ENCODE data around the gene CNTNAP2.
A peak's percentile ranks its signal among the peaks of the same experiment; 100 is the strongest.

Gene CNTNAP2

DNA sequence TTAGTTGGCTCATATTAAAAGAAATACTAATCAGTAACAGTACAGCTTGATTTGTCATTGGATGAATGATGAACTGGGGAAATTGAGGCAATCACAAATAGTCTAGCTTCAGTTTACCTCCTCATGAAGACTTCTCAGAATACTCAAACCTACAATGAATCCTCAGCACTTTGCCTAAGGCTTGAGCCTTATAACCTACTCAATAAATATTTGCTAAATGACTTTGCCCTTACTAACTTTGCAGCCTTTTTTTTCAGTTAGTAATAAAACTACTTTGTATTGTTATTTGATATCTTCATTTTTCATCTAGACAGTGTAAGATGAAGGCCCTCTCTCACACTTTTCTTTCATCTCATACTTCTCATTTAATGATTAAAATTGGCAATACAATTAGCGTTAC lies 1311.5 kb downstream of the CNTNAP2 start:
- no peak for DNase-seq

DNA sequence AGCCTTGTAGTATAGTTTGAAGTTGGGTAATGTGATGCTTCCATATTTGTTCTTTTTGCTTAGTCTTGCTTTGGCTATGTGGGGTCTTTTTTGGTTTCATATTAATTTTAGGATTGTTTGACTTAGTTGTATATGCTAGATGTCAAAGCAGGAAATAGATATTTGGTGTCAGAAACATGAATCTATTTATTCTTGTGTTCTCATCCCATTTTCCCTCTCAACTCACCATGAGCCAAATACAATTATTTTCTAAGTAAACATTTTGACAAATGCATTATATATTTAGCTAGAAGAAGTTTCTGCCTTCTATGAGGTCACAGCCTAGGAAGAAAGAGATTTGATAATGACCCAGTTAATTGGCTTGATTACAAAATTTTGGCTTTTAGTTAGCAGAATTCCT lies 1313.4 kb downstream of the CNTNAP2 start:
- no peak for DNase-seq

GRCh38 chr7:147432079-147432478 lies 1315.5 kb downstream of the CNTNAP2 start:
- DNase-seq = peak; percentile 18 to 61

- DNase-seq = no peak
These were observed 1316.0 kb downstream of the CNTNAP2 start for GRCh38 chr7:147432576-147432975.

GRCh38 chr7:147436718-147437117 lies 1320.1 kb downstream of the CNTNAP2 start:
- DNase-seq = no peak

GRCh38 chr7:147438216-147438615 lies 1321.6 kb downstream of the CNTNAP2 start:
- DNase-seq = no peak

- DNase-seq = no peak
These were observed 1327.3 kb downstream of the CNTNAP2 start for GRCh38 chr7:147443942-147444341.

DNA sequence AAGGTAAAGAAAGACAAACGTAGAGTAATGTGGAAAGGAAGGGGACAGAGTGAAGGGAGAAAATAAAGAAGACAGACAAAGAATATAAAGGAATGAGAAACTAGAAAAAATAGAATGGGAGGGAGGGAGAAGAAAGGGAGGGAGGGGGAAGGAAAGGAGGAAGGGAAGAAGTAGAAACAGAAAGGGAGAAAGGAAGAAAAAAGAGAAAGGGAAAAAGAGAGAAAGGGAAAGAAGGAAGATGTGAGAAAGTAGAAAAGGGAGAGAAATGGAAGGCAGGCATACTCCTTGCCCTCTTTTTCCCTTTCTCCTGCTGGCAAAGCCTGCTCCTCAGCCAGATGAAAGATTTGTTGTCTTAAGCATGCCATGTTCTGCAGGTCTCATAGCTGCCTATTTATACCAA lies 1336.2 kb downstream of the CNTNAP2 start:
- DNase-seq = no peak

GRCh38 chr7:147465223-147465622 lies 1348.6 kb downstream of the CNTNAP2 start:
- no peak for DNase-seq

- no peak for DNase-seq
These were observed 1356.0 kb downstream of the CNTNAP2 start for GRCh38 chr7:147472556-147472955.

GRCh38 chr7:147474862-147475261 lies 1358.3 kb downstream of the CNTNAP2 start:
- no peak for DNase-seq

DNA sequence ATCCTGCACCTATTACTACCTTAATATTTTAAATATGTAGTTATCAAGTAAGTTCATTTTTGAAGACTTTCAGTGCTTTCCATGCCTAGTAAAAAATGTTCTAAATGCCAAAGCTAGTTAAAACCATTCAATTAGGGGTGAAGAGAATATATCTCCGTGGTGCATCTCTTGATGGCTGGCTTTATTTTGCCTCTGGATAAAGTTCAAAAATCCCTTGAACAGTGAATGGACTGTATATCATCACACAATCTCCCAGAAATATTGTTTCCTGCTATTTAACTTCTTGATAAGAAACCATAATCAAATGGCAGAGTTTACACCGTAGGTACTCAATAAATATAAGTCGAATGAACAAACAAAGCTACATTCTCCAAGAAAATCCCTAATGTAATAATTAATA lies 1360.9 kb downstream of the CNTNAP2 start:
- no peak for DNase-seq

- DNase-seq = no peak
These were observed 1362.2 kb downstream of the CNTNAP2 start for GRCh38 chr7:147478796-147479195.

DNA sequence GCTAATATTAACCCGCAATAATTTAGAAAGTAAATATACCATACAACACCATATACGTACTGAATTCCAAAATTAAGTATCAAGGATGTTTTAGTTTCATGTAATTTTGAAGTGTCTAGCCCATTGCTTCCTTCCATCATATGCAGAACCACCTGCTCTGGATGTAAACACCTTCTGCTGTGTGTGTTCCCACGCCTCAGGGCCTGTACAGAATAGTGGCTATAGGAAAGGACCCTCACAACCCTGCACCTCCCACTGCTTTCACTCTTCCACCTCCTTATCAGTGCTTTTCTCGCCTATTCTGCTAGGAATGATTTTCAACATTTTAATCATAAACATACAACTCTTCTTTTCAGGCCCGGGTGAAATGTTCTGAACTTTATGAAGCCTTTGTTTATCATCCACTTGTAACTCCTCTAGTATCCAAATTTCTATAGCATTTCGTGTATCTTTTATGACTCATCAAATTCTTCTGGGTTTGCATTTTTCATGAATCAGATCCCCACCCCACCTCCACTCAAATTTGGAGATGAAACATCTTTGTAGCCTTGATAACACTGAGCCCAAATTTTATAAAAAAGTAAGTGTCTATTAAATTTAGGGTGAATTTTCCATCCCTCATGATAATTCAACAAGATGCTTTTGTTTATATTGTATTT lies 1367.2 kb downstream of the CNTNAP2 start:
- DNase-seq = no peak

- peak in 1 of 2 experiments; percentile 41 for DNase-seq
These were observed 1369.1 kb downstream of the CNTNAP2 start for GRCh38 chr7:147485660-147486210.

GRCh38 chr7:147492606-147493005 lies 1376.0 kb downstream of the CNTNAP2 start:
- DNase-seq = no peak

DNA sequence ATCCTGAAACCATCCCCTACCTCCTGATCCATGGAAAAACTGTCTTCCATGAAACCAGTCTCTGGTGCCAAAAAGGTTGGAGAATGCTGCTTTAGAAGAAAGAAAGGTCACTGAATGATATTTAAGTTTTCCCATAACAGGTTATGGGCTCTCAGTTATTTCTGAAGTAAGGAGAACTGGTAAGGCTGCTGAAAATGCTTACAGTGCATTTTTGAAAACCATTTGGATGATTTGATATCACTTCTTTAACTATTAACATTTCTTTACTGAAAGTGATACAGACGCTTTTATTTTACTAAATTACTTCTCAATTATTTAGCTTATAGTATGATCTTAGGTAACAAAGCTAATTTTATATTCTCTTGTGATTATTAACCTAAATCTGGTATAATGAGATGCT lies 1379.6 kb downstream of the CNTNAP2 start:
- DNase-seq = no peak

- DNase-seq = no peak
These were observed 1380.6 kb downstream of the CNTNAP2 start for GRCh38 chr7:147497246-147497645.

GRCh38 chr7:147498081-147498480 lies 1381.5 kb downstream of the CNTNAP2 start:
- no peak for DNase-seq

DNA sequence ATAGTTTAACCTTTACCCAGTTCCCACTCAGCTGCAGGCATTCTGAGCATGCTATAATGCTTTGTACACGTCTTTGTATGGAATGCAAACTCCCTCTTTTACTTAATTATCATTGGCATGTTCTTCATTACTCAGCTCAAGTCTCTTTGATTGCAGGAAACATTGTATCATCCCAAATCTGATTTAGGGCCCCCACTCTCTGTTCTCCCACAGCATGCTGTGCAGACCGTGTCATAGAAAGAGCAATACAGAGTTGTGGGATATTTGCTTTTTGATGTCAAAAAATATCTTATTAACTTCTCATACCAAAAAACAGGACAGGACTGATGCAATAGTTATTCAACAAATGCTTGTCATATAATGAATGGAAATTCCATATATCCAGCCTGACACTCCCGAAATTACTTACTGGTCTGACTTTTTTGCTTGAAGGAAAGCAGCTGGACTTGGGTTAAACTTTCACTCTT lies 1392.5 kb downstream of the CNTNAP2 start:
- no peak for DNase-seq

GRCh38 chr7:147509541-147510200 lies 1393.1 kb downstream of the CNTNAP2 start:
- no peak for DNase-seq

DNA sequence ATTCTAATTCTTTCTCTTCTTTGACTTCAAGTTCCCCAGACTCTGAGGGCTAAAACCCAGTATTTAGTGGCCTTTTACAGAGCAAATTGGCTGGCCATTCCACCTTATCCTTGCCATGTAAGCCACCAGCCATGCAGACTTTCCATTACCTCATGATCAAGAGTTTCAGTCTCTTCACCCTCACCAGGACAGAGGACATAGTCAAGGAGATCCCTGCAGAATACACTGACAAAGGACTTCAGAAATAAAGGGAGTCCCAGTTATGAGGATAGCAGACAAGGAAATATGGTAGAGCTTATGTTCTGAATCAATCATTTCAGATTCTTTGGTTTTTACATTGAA lies 1393.6 kb downstream of the CNTNAP2 start:
- no peak for DNase-seq

DNA sequence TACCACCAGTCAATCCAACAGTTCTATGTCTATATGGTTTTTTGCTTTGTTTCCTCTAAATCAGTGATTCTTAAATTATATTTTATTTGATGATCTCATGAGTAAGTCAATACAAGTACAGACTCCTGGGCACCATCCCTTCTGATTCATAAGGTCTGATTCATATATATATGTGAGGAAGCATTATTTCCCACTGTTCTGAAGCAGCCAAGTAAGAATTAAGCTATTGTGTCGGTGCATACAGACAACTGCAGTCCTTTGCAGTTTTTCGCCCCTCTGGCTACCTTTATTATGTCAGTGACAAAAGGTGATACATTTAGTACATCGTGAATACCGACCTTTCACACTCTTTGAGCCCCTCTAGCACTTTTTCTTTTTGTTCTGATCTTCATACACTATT lies 1394.3 kb downstream of the CNTNAP2 start:
- no peak for DNase-seq

DNA sequence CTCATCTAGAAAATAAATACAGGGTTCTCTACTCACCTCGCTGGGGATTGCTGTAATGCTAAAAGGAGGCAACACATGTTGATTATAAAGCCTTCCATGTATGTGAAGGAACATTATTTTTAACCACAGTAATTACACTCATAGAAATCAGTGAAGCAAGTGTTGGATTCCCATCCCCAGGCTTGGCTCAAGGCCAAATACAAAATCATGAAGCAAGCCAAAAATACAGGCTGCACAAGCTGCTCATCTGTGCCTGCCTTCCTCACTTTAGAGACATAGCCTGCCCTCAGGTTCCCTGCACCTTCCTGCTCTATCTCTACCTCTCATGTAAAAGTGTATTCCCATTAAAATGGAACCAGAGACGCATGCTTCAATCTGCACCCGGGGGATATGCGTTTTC lies 1396.8 kb downstream of the CNTNAP2 start:
- peak; percentile 12 to 63 for DNase-seq

DNA sequence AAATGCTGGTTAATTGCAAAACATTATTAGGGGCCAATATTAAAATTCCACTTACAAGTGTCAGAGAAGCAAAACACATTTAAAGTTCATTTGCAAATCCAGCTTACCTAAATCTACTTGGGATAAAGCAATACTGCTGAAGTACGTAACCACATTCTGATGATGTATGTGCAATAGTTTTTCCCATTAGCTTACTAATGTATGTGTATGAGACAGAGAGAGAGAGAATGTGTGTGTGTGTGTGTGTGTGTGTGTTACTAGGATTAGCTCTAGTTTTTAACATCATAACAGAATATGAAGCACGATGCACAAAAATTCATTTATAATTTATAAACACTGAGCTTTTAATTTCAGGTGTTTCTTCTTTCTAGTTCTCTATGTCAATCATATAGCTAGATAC lies 1399.8 kb downstream of the CNTNAP2 start:
- DNase-seq = no peak
